A673 (cell line): ENCODE results near the gene RTN1. TPM values are rescaled to one million over a fixed set of nuclear protein-coding genes. Genes with fewer than 3 reads are reported as not detected.

Experiments
- BruUV-seq: library from RNA; stranded (reverse); fragments of 400-500 nt; replicated peaks from 2 replicates; lab custom pipeline; 2021; lab: Mats Ljungman, UMichigan
- CTCF ChIA-PET: fragments of 300-600 bp; sonication (Branson Sonifier 250); formaldehyde crosslinking; loops from one replicate; lab custom pipeline; 2022; ENCODE audit warnings: antibody characterized with exemption; lab: Charles Lee
- POLR2A ChIA-PET: fragments of 300-600 bp; sonication (Branson Sonifier 250); formaldehyde crosslinking; loops from one replicate; lab custom pipeline; 2022; ENCODE audit warnings: antibody characterized with exemption; ENCODE audit not compliant: low non-redundant PET; lab: Charles Lee
- DNase-seq: peaks from one replicate; pipeline ENCODE4 v3.0.0-alpha.2; 2015; ENCODE audit warnings: low spot score
- H3K27ac ChIP-seq: fragments of 200-600 bp; sonication (generic); 2 replicates; pipeline ENCODE4 v1.5.1; 2016; ENCODE audit warnings: mixed run types, low read depth, mild to moderate bottlenecking, mixed read lengths, antibody characterized with exemption, low read length; ENCODE audit not compliant: poor library complexity, severe bottlenecking
- H3K27me3 ChIP-seq: fragments of 200-600 bp; sonication (generic); replicated peaks from 2 replicates; pipeline ENCODE4 v1.6.1; 2017; ENCODE audit warnings: mixed run types, low read depth, mild to moderate bottlenecking, mixed read lengths, antibody characterized with exemption, low read length; ENCODE audit not compliant: insufficient read depth, poor library complexity
- H3K36me3 ChIP-seq: fragments of 200-600 bp; sonication (generic); 2 replicates; pipeline ENCODE4 v1.6.1; 2016; ENCODE audit warnings: mixed run types, mild to moderate bottlenecking, mixed read lengths, antibody characterized with exemption, low read length; ENCODE audit not compliant: insufficient read depth, poor library complexity, severe bottlenecking
- H3K4me1 ChIP-seq: fragments of 200-600 bp; sonication (generic); 2 replicates; pipeline ENCODE4 v1.6.1; 2017; ENCODE audit warnings: mixed run types, mild to moderate bottlenecking, mixed read lengths, antibody characterized with exemption, low read length; ENCODE audit not compliant: insufficient read depth, poor library complexity, severe bottlenecking
- H3K4me3 ChIP-seq: fragments of 200-600 bp; sonication (generic); 2 replicates; pipeline ENCODE4 v1.5.1; 2016; ENCODE audit warnings: low read depth, mixed run types, mild to moderate bottlenecking, mixed read lengths, low read length; ENCODE audit not compliant: poor library complexity, severe bottlenecking
- H3K9me3 ChIP-seq: fragments of 200-600 bp; sonication (generic); 2 replicates; pipeline ENCODE4 v1.6.1; 2016; ENCODE audit warnings: mixed run types, low read depth, mild to moderate bottlenecking, mixed read lengths, antibody characterized with exemption, low read length; ENCODE audit not compliant: poor library complexity, severe bottlenecking
- CTCF ChIP-seq: fragments of 300-800, 200-600 bp; sonication (generic); conservative IDR thresholded peaks from 2 replicates; pipeline ENCODE4 v1.5.1; 2017; ENCODE audit warnings: low read depth, mild to moderate bottlenecking, antibody characterized with exemption, low read length, moderate library complexity, mixed read lengths
- EZH2 ChIP-seq: fragments of 200-600 bp; sonication (generic); IDR thresholded peaks from 2 replicates; pipeline ENCODE4 v1.6.1; 2017; ENCODE audit warnings: borderline replicate concordance, low read depth, mild to moderate bottlenecking, mixed read lengths, antibody characterized with exemption, low read length; ENCODE audit not compliant: poor library complexity, severe bottlenecking
- intact Hi-C: fragments of 100-400 bp; cut with micrococcal nuclease; formaldehyde crosslinking; loops from one replicate; pipeline ENCODE4 v1.10.0; 2022; ENCODE audit not compliant: unreplicated experiment
- microRNA-seq: library from miRNA; unstranded; fragments of <30 nt; microRNA quantifications from one replicate; pipeline ENCODE4 v1.2.0, GENCODE V29; 2021
- total RNA-seq: library from RNA; stranded (reverse); gene quantifications from 2 replicates; pipeline ENCODE4 v1.2.3, GENCODE V29; 2021

Gene RTN1
- total RNA-seq, 1 experiment from 2014 or later: 4.0 TPM

GRCh38 chr14:59564366-59564765, 306.2 kb downstream of the RTN1 start:
- Histone ChIP-seq H3K27me3 (no peaks in the 10 kb centered on the region), H3K4me3 (no peak overlapping the region), H3K9me3 (no peaks in the 10 kb centered on the region), H3K36me3 (no peaks in the 10 kb centered on the region), H3K27ac (no peak overlapping the region), H3K4me1 (peaks cover 25% of the 10 kb centered on the region)
- TF ChIP-seq CTCF: no peak
- TF ChIP-seq EZH2: no peak
- BruUV-seq: no TSS peak
- DNase-seq: peak; percentile 53
- CTCF ChIA-PET: interaction anchor here (1.0 kb wide), 1 partner anchor 52 kb away, joined by 4 read pairs; no protein-coding TSS in a partner anchor
- intact Hi-C loops: no loop called here
- POLR2A ChIA-PET: no interaction called here

- no peak for TF ChIP-seq CTCF
- no peak for TF ChIP-seq EZH2
- ChIA-PET CTCF (no interaction called here), POLR2A (no interaction called here)
- Histone ChIP-seq H3K27ac (no peak overlapping the region), H3K9me3 (no peaks in the 10 kb centered on the region), H3K36me3 (no peaks in the 10 kb centered on the region), H3K4me1 (no peaks in the 10 kb centered on the region), H3K4me3 (no peak overlapping the region), H3K27me3 (no peaks in the 10 kb centered on the region)
- no TSS peak for BruUV-seq
- DNase-seq: no peak
- intact Hi-C loops: no loop called here
Measured at GRCh38 chr14:59547310-59547709, 323.3 kb downstream of the RTN1 start.

Small RNA genes within 50 kb of the gene (microRNA-seq; reads per million reads assigned to microRNA genes)
- 8.9 reads per million, percentile 28 among the genes with 10 or more reads in this experiment for gene MIR5586

Other genes with a start within 250 kb of the RTN1 start
- gene LRRC9, start 49.4 kb upstream of the RTN1 start, total RNA-seq: not detected in 2 replicates
- 64.0 and 66.0 TPM in 2 replicates for gene PCNX4, start 221.1 kb upstream of the RTN1 start, total RNA-seq